Spleen (tissue), 7 donors: Measurements from ENCODE around the gene TAC1.
"Not testable (repeated sequence)": the region's sequence is repeated elsewhere in the genome, so short reads cannot be mapped to it uniquely, and the experiment has no call there.

Experiments used
- CTCF ChIP-seq, 11 experiments: fragments of 200-600 bp in 7 of 11; fragments of 450-650 bp in 4 of 11; sonication (generic) in 4 of 11; IDR thresholded peaks in 8 of 11; conservative IDR thresholded peaks in 3 of 11; 1 replicate in 7 of 11; 2 replicates in 4 of 11; pipeline versions ENCODE4 v1.4.0 to v1.8.0; 2016 to 2021; ENCODE audit warnings: antibody characterized with exemption in 11 of 11, inconsistent platforms in 4 of 11, mild to moderate bottlenecking in 1 of 11
- POLR2A ChIP-seq, 3 donors: fragments of 450-650 bp; IDR thresholded peaks; one replicate each; pipeline ENCODE4 v1.5.1; 2017; ENCODE audit warnings: antibody characterized with exemption in 3 of 3, mild to moderate bottlenecking in 1 of 3
- donor health status: DM: no; HTN: no; CAD: no; lungs with moderate emphysema.
- donor health status: DM: no; HTN: no; CAD: no.
- donor health status: DM: no; HTN: no; CAD: no.

- TF ChIP-seq CTCF (IDR thresholded peaks at IDR 0.05 in 8 of 11, conservative IDR thresholded peaks at IDR 0.05 in 3 of 11); POLR2A (IDR thresholded peaks at IDR 0.05): not testable (repeated sequence)
Measured at GRCh38 chr7:97786398-97786797, 54.5 kb downstream of the TAC1 start.
